Vagina (tissue), 2 donors: ENCODE results near the gene SPDYC. TPM values are rescaled to one million over a fixed set of nuclear protein-coding genes. Genes with fewer than 3 reads are reported as not detected.

Experiments used
- DNase-seq, 2 donors: peaks; one replicate each; pipeline ENCODE4 v3.0.0-alpha.2; 2017; ENCODE audit errors: extremely low spot score in 2 of 2
- H3K27ac ChIP-seq: fragments of 200-600 bp; sonication (generic); one replicate; pipeline ENCODE4 v1.5.1; 2019
- H3K27me3 ChIP-seq: fragments of 200-600 bp; sonication (generic); one replicate; pipeline ENCODE4 v1.5.1; 2019
- H3K36me3 ChIP-seq, 2 donors: fragments of 200-600 bp; sonication (generic); one replicate each; pipeline ENCODE4 v1.5.1; 2017 to 2019
- H3K4me1 ChIP-seq: fragments of 200-600 bp; sonication (generic); one replicate; pipeline ENCODE4 v1.5.1; 2019
- H3K4me3 ChIP-seq, 2 donors: fragments of 200-600 bp; sonication (generic); 1 replicate in 1 of 2; 2 replicates in 1 of 2; pipeline ENCODE4 v1.5.1; 2016 to 2019
- H3K9me3 ChIP-seq: fragments of 200-600 bp; sonication (generic); one replicate; pipeline ENCODE4 v1.5.1; 2019
- POLR2A ChIP-seq, 2 donors: fragments of 450-650 bp; IDR thresholded peaks; one replicate each; pipeline ENCODE4 v1.6.1; 2017; ENCODE audit warnings: antibody characterized with exemption in 2 of 2, mild to moderate bottlenecking in 2 of 2, moderate library complexity in 2 of 2
- POLR2AphosphoS5 ChIP-seq, 2 donors: sonication (generic); formaldehyde crosslinking; IDR thresholded peaks; one replicate each; pipeline ENCODE4 v1.9.0; 2017; ENCODE audit warnings: antibody characterized with exemption in 2 of 2, mild to moderate bottlenecking in 2 of 2, low read depth in 1 of 2; ENCODE audit not compliant: insufficient read depth in 1 of 2
- intact Hi-C: fragments of 100-400 bp; cut with DNase I; formaldehyde crosslinking; loops from one replicate; pipeline ENCODE4 v1.15.1; 2023
- total RNA-seq: library from RNA; depleted of rRNA; stranded (reverse); fragments of >200 nt; gene quantifications from one replicate; pipeline ENCODE4 v1.2.3, GENCODE V29; 2016
- TF ChIP-seq, protein P1 (sequence below), 3 experiments: fragments of 450-650 bp in 2 of 3; fragments of 200-600 bp in 1 of 3; sonication (generic) in 1 of 3; IDR thresholded peaks; one replicate each; pipeline ENCODE4 v1.5.1; 2017 to 2019; ENCODE audit warnings: antibody characterized with exemption in 3 of 3, mild to moderate bottlenecking in 2 of 3, moderate library complexity in 2 of 3

SPDYC gene
- total RNA-seq, 1 donor from 2014 or later, result not detected

DNA sequence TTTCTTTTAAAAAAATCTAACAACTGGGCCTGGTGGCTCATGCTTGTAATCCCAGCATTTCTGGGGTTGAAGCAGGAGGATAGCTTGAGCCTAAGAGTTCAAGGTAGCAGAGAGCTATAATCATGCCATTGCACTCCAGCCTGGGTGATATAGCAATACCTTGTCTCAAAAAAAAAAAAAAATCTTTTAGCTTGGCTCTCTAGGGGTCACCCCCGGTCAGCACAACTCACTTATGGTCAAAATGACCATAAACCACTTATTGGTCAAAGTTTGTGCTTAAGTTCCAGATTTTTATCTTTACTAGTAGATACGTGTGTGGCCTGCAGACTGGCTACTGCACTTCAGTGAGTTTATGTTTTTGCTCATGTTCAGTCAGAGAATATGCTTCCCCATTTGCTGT is 6.3 kb upstream of the SPDYC start:
- TF ChIP-seq POLR2A (IDR thresholded peaks at IDR 0.05) (no peak), POLR2AphosphoS5 (IDR thresholded peaks at IDR 0.05; ENCODE audit: insufficient read depth in 1 of 2, low read depth in 1 of 2) (no peak)
- TF ChIP-seq, protein P1, sequence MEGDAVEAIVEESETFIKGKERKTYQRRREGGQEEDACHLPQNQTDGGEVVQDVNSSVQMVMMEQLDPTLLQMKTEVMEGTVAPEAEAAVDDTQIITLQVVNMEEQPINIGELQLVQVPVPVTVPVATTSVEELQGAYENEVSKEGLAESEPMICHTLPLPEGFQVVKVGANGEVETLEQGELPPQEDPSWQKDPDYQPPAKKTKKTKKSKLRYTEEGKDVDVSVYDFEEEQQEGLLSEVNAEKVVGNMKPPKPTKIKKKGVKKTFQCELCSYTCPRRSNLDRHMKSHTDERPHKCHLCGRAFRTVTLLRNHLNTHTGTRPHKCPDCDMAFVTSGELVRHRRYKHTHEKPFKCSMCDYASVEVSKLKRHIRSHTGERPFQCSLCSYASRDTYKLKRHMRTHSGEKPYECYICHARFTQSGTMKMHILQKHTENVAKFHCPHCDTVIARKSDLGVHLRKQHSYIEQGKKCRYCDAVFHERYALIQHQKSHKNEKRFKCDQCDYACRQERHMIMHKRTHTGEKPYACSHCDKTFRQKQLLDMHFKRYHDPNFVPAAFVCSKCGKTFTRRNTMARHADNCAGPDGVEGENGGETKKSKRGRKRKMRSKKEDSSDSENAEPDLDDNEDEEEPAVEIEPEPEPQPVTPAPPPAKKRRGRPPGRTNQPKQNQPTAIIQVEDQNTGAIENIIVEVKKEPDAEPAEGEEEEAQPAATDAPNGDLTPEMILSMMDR (IDR thresholded peaks at IDR 0.05), result no peak
- no peaks in the 10 kb centered on the region for H3K36me3 ChIP-seq
- H3K9me3 ChIP-seq, result no peaks in the 10 kb centered on the region
- H3K27me3 ChIP-seq, result no peaks in the 10 kb centered on the region
- no peak overlapping the region for H3K27ac ChIP-seq
- intact Hi-C loops, result no loop called here
- no peak overlapping the region for H3K4me3 ChIP-seq
- no peaks in the 10 kb centered on the region for H3K4me1 ChIP-seq
- no peak for DNase-seq

DNA sequence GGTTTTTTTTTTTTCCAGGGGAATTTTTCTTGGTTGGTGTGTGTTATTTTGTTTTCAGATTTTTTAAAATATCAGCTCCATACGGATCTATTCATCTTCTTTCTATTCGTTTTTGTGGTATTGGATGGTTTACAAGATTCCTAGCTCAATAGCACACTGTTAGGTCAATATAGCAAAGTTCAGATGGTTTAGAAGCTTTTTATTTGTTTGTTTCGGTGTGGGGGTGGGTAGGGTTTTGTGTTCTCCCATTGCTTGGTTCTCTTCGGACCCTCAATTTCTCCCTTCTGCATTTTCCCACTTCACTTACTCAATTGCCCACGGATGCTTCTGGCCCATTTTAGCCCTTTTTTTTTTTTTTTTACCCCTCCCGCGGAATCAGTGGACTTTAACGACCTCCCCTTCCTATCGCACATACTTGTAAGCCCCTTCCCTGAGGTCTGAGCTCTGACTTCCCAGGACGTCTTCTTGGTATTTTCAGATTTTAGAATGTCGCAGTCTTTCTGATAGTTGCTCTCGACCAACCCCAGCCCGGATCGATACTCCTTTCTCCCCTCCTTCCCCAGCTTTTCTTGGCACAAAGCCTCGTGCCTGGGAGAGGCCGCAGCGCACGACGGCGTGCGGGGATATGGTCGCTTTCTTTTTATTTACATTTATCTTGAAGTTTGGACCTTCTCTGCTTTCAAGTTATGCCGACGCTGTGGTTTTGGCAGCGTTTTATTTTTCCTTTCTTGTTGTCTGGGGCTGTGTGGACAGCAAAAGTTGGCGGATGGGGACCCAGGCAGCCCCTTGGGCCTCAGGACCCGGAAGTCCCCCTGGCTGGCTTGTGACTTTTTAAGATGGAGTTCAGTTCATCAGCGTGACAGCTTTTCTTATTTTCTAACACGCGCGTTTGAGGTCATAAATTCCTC is 4.4 kb upstream of the SPDYC start:
- no peaks in the 10 kb centered on the region for H3K9me3 ChIP-seq
- DNase-seq, result no peak
- intact Hi-C loops, result no loop called here
- TF ChIP-seq POLR2AphosphoS5 (IDR thresholded peaks at IDR 0.05; ENCODE audit: insufficient read depth in 1 of 2, low read depth in 1 of 2) (no peak), POLR2A (IDR thresholded peaks at IDR 0.05) (no peak)
- TF ChIP-seq, protein P1 (IDR thresholded peaks at IDR 0.05), result no peak
- no peaks in the 10 kb centered on the region for H3K4me1 ChIP-seq
- no peaks in the 10 kb centered on the region for H3K36me3 ChIP-seq
- H3K27me3 ChIP-seq, result no peaks in the 10 kb centered on the region
- H3K27ac ChIP-seq, result no peak overlapping the region
- peak overlapping the region; percentile 14 for H3K4me3 ChIP-seq

DNA sequence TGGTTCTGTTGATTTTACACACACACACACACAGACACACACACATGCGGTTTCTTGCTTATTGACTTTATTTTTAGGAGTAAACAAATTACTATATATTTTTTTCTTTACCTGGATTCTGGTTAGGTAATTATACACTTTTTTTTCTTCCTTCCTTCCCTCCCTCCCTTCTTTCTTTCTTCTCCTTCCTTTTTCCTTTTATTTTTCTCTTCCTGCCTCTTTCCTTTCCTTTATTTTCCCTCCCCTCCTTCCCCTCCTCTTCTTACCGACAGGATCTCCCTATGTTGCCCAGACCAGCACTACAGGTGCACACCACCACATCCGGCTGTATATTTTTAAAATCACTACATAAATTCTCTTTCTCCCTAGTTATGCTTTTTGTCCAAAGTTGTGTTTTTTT is 3.1 kb upstream of the SPDYC start:
- Histone ChIP-seq H3K9me3 (no peaks in the 10 kb centered on the region), H3K4me1 (no peaks in the 10 kb centered on the region), H3K36me3 (no peaks in the 10 kb centered on the region), H3K4me3 (no peak overlapping the region), H3K27ac (no peak overlapping the region), H3K27me3 (no peaks in the 10 kb centered on the region)
- no peak for DNase-seq
- intact Hi-C loops, result no loop called here
- TF ChIP-seq POLR2A (IDR thresholded peaks at IDR 0.05) (no peak), POLR2AphosphoS5 (IDR thresholded peaks at IDR 0.05; ENCODE audit: insufficient read depth in 1 of 2, low read depth in 1 of 2) (no peak)
- TF ChIP-seq, protein P1 (IDR thresholded peaks at IDR 0.05), result no peak

DNA sequence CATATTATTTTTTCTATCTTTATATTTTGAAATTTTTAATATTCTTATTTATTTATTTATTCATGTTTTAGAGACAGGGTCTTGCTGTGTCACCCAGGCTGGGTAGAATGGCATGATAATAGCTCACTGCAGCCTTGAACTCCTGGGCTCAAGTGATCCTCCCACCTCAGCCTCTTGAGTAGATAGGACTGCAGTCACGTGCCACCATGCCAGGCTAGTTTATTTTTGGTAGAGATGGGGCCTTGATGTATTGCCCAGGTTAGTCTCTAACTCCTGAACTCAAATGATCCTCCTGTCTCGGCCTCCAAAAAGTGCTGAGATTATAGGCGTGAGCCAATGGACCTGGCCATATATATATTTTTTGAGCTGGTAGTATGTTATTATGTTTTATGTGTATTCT is 2.4 kb upstream of the SPDYC start:
- Histone ChIP-seq H3K4me3 (no peak overlapping the region), H3K36me3 (no peaks in the 10 kb centered on the region), H3K27me3 (no peaks in the 10 kb centered on the region), H3K9me3 (no peaks in the 10 kb centered on the region), H3K4me1 (no peaks in the 10 kb centered on the region), H3K27ac (no peak overlapping the region)
- intact Hi-C loops, result no loop called here
- no peak for DNase-seq
- no peak for TF ChIP-seq POLR2AphosphoS5 (IDR thresholded peaks at IDR 0.05; ENCODE audit: insufficient read depth in 1 of 2, low read depth in 1 of 2)
- TF ChIP-seq POLR2A (IDR thresholded peaks at IDR 0.05), result no peak
- TF ChIP-seq, protein P1 (IDR thresholded peaks at IDR 0.05), result no peak

DNA sequence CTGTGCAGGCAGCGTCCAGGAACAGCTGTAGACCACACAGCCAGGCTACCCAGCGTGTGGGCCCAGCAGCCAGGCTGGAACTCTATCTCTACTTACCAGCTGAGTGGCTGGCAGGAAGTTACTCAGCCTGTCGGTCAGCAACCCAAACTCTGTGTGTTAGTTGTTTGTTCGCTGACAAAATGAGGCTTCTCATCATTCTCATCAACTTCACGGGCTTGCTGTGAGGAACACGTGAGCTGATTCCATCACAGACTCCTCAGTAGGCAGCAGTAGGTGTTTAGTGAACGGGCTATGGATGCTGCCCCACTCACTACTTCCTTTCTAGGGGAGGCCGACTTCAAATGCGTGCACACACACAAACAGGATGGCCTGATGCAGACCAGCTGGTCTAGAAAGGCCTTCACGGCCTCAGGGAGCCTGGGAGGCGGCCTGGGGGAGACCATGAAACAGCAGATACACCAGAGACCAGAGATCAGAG is 830 bp upstream of the SPDYC start:
- Histone ChIP-seq H3K36me3 (no peaks in the 10 kb centered on the region), H3K4me3 (no peak overlapping the region), H3K27ac (no peak overlapping the region), H3K9me3 (no peaks in the 10 kb centered on the region), H3K27me3 (no peaks in the 10 kb centered on the region), H3K4me1 (no peaks in the 10 kb centered on the region)
- intact Hi-C loops, result no loop called here
- TF ChIP-seq POLR2AphosphoS5 (IDR thresholded peaks at IDR 0.05; ENCODE audit: insufficient read depth in 1 of 2, low read depth in 1 of 2) (no peak), POLR2A (IDR thresholded peaks at IDR 0.05) (no peak)
- TF ChIP-seq, protein P1 (IDR thresholded peaks at IDR 0.05), result no peak
- no peak for DNase-seq
